Measurements from ENCODE around the gene HAUS8.

- TF ChIP-seq POLR2A (IDR thresholded peaks at IDR 0.05): no peak
- TF ChIP-seq, protein P1, sequence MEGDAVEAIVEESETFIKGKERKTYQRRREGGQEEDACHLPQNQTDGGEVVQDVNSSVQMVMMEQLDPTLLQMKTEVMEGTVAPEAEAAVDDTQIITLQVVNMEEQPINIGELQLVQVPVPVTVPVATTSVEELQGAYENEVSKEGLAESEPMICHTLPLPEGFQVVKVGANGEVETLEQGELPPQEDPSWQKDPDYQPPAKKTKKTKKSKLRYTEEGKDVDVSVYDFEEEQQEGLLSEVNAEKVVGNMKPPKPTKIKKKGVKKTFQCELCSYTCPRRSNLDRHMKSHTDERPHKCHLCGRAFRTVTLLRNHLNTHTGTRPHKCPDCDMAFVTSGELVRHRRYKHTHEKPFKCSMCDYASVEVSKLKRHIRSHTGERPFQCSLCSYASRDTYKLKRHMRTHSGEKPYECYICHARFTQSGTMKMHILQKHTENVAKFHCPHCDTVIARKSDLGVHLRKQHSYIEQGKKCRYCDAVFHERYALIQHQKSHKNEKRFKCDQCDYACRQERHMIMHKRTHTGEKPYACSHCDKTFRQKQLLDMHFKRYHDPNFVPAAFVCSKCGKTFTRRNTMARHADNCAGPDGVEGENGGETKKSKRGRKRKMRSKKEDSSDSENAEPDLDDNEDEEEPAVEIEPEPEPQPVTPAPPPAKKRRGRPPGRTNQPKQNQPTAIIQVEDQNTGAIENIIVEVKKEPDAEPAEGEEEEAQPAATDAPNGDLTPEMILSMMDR (IDR thresholded peaks at IDR 0.05): peak in 6 of 7 experiments; percentile 31 to 52 (median 38)
Measured at GRCh38 chr19:17052439-17052838, 22.8 kb downstream of the HAUS8 start.

Measured in body of pancreas (tissue), 4 donors.